HK-2 (cell line): ENCODE results near the gene TMEM135.
"Not testable (repeated sequence)": the region's sequence is repeated elsewhere in the genome, so short reads cannot be mapped to it uniquely, and the experiment has no call there.

ENCODE experiments used
- DNase-seq: peaks from one replicate; pipeline ENCODE4 v3.0.0-alpha.2; 2018; ENCODE audit not compliant: unreplicated experiment

Gene TMEM135

GRCh38 chr11:87141980-87142514, 104.3 kb downstream of the TMEM135 start:
- no peak for DNase-seq

DNA sequence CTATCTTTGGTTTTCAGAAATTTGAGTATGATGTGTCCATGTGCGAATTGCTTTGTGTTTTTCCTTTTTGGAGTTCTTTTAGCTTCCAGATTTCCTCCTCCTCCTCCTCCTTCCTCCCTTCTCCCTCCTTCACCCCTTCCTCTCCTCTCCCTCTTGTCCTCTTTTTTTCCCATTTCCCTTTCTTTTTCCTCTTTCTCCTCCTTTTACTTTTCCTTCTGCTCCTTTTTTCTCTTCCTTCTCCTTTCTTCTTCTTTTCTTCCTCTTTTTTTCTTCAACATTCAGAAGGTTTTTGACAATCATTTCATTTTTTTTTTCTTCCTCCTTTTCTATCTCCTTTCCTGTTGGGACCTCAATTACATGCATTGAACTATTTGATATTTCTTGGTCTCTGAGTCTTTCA, 104.9 kb downstream of the TMEM135 start:
- DNase-seq: no peak

- no peak for DNase-seq
Observed at GRCh38 chr11:87143641-87144040, 105.9 kb downstream of the TMEM135 start.

- no peak for DNase-seq
Observed at GRCh38 chr11:87144252-87144651, 106.5 kb downstream of the TMEM135 start.

DNA sequence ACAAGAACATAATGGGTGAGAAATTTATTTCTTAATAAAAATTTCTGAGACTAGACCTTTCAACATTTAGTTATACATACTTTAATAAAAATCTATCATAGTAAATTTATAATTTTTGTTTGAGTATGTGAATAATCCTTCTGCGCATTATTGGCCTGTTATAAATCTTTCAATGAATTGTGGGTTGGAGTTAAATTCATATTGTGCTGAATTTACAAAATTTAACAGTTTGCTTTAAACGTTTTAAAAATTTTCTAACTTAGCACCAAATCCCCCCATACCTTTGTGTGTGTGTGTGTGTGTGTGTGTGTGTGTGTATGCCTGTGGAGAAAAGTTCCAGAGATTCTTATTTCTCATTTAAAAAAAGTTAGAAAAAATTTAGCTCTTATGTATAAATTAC, 111.0 kb downstream of the TMEM135 start:
- DNase-seq: no peak

GRCh38 chr11:87149782-87150181, 112.0 kb downstream of the TMEM135 start:
- DNase-seq: not testable (repeated sequence)

DNA sequence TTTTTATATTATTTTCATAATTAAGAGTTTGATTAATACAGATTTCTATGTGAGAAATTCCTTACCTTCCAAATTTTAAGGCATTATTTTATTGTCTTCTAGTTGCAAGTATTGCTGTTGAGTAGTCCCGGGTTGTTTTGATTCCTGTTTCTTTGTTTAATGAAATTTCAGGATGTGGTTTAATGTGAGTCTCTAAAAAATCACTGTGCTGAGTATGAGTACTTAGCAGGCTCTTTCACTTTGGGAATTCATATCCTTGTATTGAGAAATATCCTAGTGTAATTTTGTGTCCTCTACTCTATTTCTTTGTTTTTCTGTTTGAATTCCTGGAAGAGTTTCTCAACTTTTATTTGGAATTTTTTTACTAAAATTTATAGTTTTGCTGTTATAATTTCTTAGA, 113.2 kb downstream of the TMEM135 start:
- no peak for DNase-seq

- DNase-seq: no peak
Observed at GRCh38 chr11:87154246-87154645, 116.5 kb downstream of the TMEM135 start.

DNA sequence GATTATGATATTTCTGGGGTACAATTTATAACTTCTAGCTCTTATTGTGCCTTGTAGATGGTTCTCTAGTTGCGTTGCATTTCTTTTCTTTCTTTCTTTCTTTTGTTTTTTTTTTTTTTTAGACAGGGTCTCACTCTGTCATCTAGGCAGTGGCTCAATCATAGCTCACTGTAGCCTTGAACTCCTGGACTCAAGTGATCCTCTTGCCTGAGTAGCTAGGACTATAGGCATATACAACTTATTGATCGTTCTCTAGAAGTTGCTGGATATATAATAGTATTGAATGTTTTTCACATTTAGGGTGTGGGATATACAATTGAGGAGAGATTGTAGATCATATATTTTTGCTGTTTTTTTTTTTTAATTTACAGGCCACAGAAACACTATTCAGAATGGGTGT, 119.2 kb downstream of the TMEM135 start:
- DNase-seq: no peak

GRCh38 chr11:87169076-87169475, 131.3 kb downstream of the TMEM135 start:
- not testable (repeated sequence) for DNase-seq

- DNase-seq: no peak
Observed at GRCh38 chr11:87173185-87174039, 135.7 kb downstream of the TMEM135 start.

GRCh38 chr11:87174870-87175269, 137.1 kb downstream of the TMEM135 start:
- DNase-seq: no peak

GRCh38 chr11:87176044-87176443, 138.3 kb downstream of the TMEM135 start:
- peak; percentile 1 for DNase-seq

- no peak for DNase-seq
Observed at GRCh38 chr11:87179621-87180020, 141.9 kb downstream of the TMEM135 start.

- no peak for DNase-seq
Observed at GRCh38 chr11:87180742-87181141, 143.0 kb downstream of the TMEM135 start.

GRCh38 chr11:87181143-87181542, 143.4 kb downstream of the TMEM135 start:
- no peak for DNase-seq

DNA sequence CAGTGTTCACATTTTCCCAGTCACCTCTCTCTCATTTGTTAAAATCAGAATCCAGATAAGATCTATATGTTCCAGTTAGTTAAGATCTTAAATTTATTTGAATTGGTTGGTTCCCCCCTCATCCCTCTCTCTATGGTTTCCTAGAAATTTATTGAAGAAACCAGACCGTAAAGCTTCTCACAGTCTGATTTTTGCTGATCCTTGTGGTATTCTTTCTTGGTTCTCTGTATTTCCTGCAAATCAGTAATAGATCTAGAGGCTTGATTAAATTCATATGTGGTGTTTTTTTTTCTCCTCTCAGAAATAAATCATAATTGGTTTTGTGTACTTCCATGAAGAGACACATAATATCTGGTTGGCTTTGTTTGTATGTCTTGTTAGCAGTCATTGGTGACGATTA, 147.5 kb downstream of the TMEM135 start:
- DNase-seq: no peak

DNA sequence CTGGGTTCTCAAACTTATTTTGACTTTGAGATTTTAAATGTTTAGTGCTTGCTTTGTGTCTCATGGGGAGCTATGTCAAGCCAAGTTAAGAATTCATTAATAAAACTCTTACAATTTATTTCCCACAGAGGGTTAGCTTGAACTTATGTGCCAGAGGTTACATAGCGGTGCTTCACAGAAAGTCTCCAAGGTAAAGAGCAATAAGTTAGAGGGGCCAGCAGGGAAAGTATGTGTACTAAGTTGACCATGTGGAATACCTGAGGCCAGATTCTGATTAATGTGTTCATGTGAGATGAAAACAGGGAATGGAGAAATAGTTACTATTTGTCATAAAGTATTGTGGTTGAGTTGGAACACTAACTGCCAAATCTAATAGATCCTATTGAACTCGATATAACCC, 149.3 kb downstream of the TMEM135 start:
- no peak for DNase-seq

- no peak for DNase-seq
Observed at GRCh38 chr11:87187930-87188329, 150.2 kb downstream of the TMEM135 start.

- not testable (repeated sequence) for DNase-seq
Observed at GRCh38 chr11:87188396-87188795, 150.7 kb downstream of the TMEM135 start.

DNA sequence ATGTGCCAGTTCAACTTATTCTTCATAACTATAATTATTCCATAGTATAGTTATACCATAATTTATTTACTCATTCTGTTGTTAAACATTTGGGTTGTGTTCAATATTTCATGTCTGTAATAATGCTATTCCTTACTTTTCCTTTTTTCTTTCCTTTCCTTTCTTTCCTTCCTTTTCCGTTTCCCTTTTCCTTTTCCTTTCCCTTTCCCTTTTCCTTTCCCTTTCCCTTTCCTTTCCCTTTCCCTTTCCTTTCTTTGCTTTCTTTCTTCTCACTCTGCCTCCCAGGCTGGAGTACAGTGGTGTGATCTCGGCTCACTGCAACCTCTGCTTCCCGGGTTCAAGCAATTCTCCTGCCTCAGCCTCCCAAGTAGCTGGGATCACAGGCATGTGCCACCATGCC, 151.2 kb downstream of the TMEM135 start:
- DNase-seq: not testable (repeated sequence)

GRCh38 chr11:87190071-87190470, 152.3 kb downstream of the TMEM135 start:
- DNase-seq: no peak

DNA sequence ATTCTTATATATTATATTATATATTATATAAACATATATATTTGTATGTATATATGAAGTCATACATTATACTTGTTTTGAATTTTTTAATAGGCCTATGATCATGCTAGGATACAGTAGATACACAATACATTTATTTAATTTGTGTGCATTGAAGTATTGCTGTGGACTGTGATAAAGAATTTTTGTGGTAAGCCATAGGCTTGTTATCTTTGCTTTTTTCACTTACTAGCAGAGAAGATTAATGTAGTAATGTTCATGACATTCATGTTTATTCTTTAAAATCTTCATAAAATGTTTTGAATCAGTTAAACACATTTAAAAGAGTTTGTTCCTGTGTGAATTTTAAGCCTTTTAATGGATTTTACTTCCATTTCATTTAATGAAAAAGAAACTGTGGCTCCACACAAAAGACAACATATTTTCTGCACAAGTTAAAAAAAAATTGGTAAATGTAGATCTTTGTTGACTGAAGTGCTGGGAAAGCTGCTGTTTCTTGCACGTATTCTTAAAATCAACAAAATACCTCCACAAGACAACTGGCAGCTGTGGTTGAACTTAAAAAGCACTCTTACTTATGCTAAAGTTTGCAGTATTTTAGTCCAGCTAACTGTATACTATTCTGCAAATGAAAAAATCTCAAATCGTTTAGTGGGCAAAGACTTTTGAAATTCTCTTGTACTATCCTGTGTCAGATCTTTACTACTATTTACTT, 156.2 kb downstream of the TMEM135 start:
- DNase-seq: no peak
